Adrenal gland (tissue), 5 donors: ENCODE results near the gene FMN1.

Source experiments
- POLR2A ChIP-seq, 2 donors: fragments of 450-650 bp; IDR thresholded peaks; one replicate each; pipeline ENCODE4 v1.6.1; 2017; ENCODE audit warnings: antibody characterized with exemption in 2 of 2, mild to moderate bottlenecking in 2 of 2, moderate library complexity in 1 of 2
- TF ChIP-seq, protein P1 (sequence below), 6 experiments: fragments of 450-650 bp in 4 of 6; fragments of 200-600 bp in 2 of 6; sonication (generic) in 1 of 6; IDR thresholded peaks; 1 replicate in 5 of 6; 2 replicates in 1 of 6; pipeline versions ENCODE4 v1.5.1 to v1.8.0; 2016 to 2021; ENCODE audit warnings: antibody characterized with exemption in 6 of 6, mild to moderate bottlenecking in 2 of 6, moderate library complexity in 1 of 6
- donor health status: DM: no; HTN: no; CAD: no.

DNA sequence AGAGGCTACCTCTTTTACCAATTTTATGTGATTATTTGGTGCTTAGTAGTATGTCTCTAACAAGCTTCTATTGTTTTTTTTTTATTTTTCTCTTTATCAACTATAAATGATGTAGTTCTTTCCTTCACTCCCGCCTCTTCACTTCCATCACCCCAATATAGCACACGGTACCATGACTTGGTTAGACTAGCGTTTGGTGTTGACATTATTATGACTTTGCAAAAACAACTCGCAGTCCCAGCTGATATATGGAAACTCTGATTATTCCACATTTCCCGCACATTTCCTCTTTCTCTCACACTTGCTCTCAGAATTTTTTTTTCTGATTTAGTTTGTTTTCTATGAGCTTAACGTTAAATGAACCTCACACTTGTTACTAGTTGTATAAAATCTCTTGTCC lies 314.5 kb downstream of the FMN1 start:
- TF ChIP-seq, protein P1, sequence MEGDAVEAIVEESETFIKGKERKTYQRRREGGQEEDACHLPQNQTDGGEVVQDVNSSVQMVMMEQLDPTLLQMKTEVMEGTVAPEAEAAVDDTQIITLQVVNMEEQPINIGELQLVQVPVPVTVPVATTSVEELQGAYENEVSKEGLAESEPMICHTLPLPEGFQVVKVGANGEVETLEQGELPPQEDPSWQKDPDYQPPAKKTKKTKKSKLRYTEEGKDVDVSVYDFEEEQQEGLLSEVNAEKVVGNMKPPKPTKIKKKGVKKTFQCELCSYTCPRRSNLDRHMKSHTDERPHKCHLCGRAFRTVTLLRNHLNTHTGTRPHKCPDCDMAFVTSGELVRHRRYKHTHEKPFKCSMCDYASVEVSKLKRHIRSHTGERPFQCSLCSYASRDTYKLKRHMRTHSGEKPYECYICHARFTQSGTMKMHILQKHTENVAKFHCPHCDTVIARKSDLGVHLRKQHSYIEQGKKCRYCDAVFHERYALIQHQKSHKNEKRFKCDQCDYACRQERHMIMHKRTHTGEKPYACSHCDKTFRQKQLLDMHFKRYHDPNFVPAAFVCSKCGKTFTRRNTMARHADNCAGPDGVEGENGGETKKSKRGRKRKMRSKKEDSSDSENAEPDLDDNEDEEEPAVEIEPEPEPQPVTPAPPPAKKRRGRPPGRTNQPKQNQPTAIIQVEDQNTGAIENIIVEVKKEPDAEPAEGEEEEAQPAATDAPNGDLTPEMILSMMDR (IDR thresholded peaks at IDR 0.05) = no peak
- TF ChIP-seq POLR2A (IDR thresholded peaks at IDR 0.05) = no peak
